Retinal pigment epithelial cell (primary cell): ENCODE measurements around the gene TPCN1.

Source experiments
- DNase-seq: peaks from one replicate; pipeline ENCODE4 v3.0.0-alpha.2; 2010; ENCODE audit warnings: low read depth
- H3K4me3 ChIP-seq: 2 replicates; pipeline ENCODE4 v1.5.1; 2011; ENCODE audit warnings: mild to moderate bottlenecking, low read length, control low read depth, moderate library complexity
- TF ChIP-seq, protein P1 (sequence below): conservative IDR thresholded peaks from 2 replicates; pipeline ENCODE4 v1.5.1; 2011; ENCODE audit warnings: low read depth, low read length, control low read depth, inconsistent platforms

Gene TPCN1

DNA sequence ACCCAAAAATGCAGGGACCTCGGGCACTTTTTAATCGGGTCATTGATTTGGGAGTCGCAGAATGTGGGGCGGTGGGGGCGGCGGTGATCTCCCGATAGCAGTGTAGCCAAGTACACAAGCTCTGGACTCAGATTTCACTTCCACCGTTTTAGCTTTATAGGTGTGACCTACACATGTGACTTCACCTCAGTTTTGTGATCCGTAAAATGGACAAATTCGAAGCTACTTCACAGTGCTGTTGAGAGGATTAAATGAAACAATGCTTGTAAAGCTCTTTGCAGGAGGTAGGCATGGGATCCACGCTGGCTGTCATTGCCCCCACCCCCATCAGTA lies 35.3 kb upstream of the TPCN1 start:
- H3K4me3 ChIP-seq: peak overlapping the region; percentile 82
- TF ChIP-seq, protein P1, sequence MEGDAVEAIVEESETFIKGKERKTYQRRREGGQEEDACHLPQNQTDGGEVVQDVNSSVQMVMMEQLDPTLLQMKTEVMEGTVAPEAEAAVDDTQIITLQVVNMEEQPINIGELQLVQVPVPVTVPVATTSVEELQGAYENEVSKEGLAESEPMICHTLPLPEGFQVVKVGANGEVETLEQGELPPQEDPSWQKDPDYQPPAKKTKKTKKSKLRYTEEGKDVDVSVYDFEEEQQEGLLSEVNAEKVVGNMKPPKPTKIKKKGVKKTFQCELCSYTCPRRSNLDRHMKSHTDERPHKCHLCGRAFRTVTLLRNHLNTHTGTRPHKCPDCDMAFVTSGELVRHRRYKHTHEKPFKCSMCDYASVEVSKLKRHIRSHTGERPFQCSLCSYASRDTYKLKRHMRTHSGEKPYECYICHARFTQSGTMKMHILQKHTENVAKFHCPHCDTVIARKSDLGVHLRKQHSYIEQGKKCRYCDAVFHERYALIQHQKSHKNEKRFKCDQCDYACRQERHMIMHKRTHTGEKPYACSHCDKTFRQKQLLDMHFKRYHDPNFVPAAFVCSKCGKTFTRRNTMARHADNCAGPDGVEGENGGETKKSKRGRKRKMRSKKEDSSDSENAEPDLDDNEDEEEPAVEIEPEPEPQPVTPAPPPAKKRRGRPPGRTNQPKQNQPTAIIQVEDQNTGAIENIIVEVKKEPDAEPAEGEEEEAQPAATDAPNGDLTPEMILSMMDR: no peak
- no peak for DNase-seq

DNA sequence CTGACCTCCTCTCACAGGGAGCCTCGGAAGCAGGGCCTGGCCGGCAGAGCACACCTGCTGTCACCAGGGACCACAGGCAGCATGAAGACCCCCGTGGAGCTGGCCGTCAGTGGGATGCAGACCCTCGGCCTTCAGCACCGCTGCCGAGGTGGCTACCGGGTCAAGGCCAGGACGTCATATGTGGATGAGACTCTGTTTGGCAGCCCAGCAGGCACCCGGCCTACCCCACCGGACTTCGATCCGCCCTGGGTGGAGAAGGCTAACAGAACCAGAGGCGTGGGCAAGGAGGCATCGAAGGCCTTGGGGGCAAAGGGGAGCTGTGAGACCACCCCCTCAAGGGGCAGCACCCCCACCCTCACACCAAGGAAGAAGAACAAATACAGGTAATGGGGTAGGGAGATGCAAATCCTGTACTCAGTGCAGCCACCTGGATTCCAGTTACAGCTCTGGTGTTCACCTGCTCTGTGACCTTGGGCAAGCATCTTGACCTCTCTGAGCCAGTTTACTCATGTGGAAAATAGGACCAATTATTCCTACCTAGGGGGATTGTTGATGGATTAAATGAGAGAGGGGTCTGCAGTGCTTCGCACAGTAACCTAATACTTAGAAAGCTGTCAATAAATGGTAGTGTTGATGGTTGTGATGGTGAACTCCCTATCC lies 34.5 kb upstream of the TPCN1 start:
- TF ChIP-seq, protein P1: no peak
- H3K4me3 ChIP-seq: peak overlapping the region; percentile 82
- no peak for DNase-seq

DNA sequence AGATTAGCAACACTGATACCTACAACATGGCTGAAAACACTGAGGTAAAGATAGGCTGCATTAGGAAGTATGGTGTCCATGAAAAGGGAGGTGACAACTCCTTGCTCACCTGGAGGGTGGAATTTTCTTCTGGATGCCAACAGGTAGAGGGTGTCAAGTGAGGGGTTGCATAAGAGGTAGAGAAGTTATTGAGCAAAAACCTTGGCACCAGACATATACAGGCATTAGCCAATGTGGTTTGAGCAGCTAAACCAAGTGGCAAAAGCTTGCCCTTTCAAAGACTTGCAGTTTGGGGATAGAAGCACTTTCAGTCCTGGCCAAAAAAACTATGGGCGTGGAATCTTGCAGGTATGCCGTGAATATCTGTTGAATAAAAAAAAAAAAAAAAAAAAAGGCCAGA lies 31.9 kb upstream of the TPCN1 start:
- TF ChIP-seq, protein P1: no peak
- H3K4me3 ChIP-seq: no peak overlapping the region
- no peak for DNase-seq

DNA sequence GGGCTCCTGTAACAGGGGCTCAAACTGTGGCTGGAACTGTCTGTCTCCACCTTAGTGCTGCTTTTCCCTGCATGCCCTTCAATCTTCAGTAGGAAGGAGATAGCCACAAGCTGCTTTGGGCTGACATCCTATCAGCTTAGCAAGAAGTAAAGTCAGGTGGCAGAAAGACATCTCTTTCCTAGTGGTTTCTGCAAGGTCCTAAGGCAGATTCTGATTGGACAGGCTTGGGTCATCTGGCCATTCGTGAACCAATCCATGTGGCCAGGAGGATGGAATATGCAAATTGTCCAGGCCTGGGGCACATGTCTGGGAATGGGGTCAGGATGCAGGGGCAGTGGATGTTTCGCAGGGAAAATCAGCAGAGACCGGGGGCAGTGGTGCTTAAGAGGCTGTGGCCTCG lies 30.5 kb upstream of the TPCN1 start:
- TF ChIP-seq, protein P1: no peak
- DNase-seq: peak; percentile 44
- no peak overlapping the region for H3K4me3 ChIP-seq

DNA sequence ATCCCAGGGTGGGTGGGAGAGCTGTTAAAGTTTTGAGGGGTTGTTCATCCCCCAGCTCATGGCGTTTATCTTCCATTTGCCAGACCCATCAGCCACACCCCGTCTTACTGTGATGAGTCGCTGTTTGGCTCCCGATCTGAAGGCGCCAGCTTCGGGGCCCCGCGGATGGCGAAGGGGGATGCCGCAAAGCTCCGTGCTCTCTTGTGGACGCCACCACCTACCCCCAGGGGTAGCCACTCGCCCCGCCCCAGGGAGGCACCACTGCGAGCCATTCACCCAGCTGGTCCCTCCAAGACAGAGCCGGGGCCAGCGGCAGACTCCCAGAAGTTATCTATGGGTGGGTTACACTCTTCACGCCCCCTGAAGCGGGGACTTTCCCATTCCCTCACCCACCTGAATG lies 30.0 kb upstream of the TPCN1 start:
- H3K4me3 ChIP-seq: no peak overlapping the region
- TF ChIP-seq, protein P1: no peak
- DNase-seq: no peak

DNA sequence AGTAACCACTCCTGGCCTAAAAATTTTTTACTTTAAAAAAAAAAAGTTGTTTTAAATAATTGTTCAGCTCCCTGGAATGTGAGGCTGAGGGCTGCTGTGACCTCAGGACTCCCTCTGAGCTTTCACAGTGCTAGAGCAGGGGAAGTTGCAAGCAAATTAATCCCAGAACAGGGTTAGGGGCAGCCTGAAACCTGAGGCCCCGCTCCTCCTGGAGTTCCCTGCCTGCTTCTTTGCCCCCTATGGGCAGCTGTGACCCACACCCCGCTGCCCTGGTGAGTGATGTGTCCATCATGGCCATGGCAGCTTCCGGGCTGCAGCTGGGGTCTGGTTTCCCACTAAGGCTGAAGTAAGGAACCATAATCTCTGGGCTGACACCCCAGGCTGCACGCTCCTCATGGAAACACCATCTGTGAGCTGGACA lies 26.3 kb upstream of the TPCN1 start:
- DNase-seq: peak; percentile 30
- TF ChIP-seq, protein P1: no peak
- H3K4me3 ChIP-seq: no peak overlapping the region

DNA sequence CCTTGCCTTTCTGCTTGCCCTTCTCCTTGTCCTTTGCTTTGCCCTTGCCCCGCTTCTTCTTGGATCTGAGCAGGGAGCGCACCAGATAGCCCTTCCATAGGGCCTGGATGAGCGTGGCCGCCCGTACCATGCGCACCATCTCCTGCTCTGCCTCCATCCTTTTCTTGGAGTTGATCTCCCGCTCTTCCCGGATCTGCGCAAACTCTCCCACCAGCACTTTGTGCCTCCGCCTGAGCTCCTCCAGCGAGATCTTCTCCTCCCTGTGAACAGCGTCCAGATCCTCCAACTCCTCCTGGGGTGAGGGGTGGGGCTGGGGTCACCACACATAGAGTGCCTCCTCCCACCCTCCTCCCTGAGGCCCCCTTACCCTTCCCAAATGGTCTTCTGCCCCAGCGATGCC lies 25.7 kb upstream of the TPCN1 start:
- TF ChIP-seq, protein P1: no peak
- DNase-seq: no peak

More for the DNA sequence above, 25.7 kb upstream of the TPCN1 start:
- no peak overlapping the region for H3K4me3 ChIP-seq
